GM21526 (cell line): ENCODE results near the gene FADS6.
"Not testable (repeated sequence)": the region's sequence is repeated elsewhere in the genome, so short reads cannot be mapped to it uniquely, and the experiment has no call there.

ENCODE experiments used
- ATAC-seq: cut with Tn5 transposase; IDR thresholded peaks from one replicate; pipeline ENCODE4 v1.9.1; 2021; ENCODE audit warnings: moderate library complexity; ENCODE audit not compliant: unreplicated experiment, low FRiP score

Gene FADS6

GRCh38 chr17:74921026-74921681 is 27.7 kb upstream of the FADS6 start:
- ATAC-seq = no peak

- ATAC-seq = no peak
Measured at GRCh38 chr17:74920642-74921025, 27.2 kb upstream of the FADS6 start.

- no peak for ATAC-seq
Measured at GRCh38 chr17:74920306-74920620, 26.8 kb upstream of the FADS6 start.

GRCh38 chr17:74919440-74920305 is 26.2 kb upstream of the FADS6 start:
- no peak for ATAC-seq

- ATAC-seq = no peak
Measured at GRCh38 chr17:74918906-74919305, 25.5 kb upstream of the FADS6 start.

- no peak for ATAC-seq
Measured at GRCh38 chr17:74917430-74917829, 24.0 kb upstream of the FADS6 start.

- ATAC-seq = no peak
Measured at GRCh38 chr17:74916851-74917199, 23.4 kb upstream of the FADS6 start.

- no peak for ATAC-seq
Measured at GRCh38 chr17:74916136-74916850, 22.9 kb upstream of the FADS6 start.

- ATAC-seq = not testable (repeated sequence)
Measured at GRCh38 chr17:74911423-74911822, 18.0 kb upstream of the FADS6 start.

GRCh38 chr17:74909097-74909496 is 15.7 kb upstream of the FADS6 start:
- ATAC-seq = not testable (repeated sequence)

- no peak for ATAC-seq
Measured at GRCh38 chr17:74907012-74907411, 13.6 kb upstream of the FADS6 start.

GRCh38 chr17:74906214-74906793 is 12.9 kb upstream of the FADS6 start:
- ATAC-seq = not testable (repeated sequence)

- ATAC-seq = no peak
Measured at GRCh38 chr17:74904687-74905409, 11.4 kb upstream of the FADS6 start.

GRCh38 chr17:74903671-74904070 is 10.2 kb upstream of the FADS6 start:
- no peak for ATAC-seq

GRCh38 chr17:74903034-74903433 is 9.6 kb upstream of the FADS6 start:
- ATAC-seq = no peak

- no peak for ATAC-seq
Measured at GRCh38 chr17:74901353-74902135, 8.1 kb upstream of the FADS6 start.

- ATAC-seq = no peak
Measured at GRCh38 chr17:74900208-74900607, 6.8 kb upstream of the FADS6 start.

- no peak for ATAC-seq
Measured at GRCh38 chr17:74898376-74898946, 5.0 kb upstream of the FADS6 start.

GRCh38 chr17:74893936-74894671 is 671 bp upstream of the FADS6 start:
- ATAC-seq = no peak
